Neuron (in vitro differentiated cells): ENCODE measurements around the gene DENND10.
"Not testable (repeated sequence)": the region's sequence is repeated elsewhere in the genome, so short reads cannot be mapped to it uniquely, and the experiment has no call there.

Experiments
- H2AFZ ChIP-seq: one replicate; pipeline ENCODE4 v1.6.1; 2013; ENCODE audit warnings: low read depth, mild to moderate bottlenecking, inconsistent platforms, low read length, moderate library complexity
- H3K27me3 ChIP-seq: one replicate; pipeline ENCODE4 v1.6.1; 2013; ENCODE audit warnings: low read length; ENCODE audit not compliant: insufficient read depth
- H3K36me3 ChIP-seq: one replicate; pipeline ENCODE4 v1.6.1; 2013; ENCODE audit warnings: low read length; ENCODE audit not compliant: insufficient read depth
- H3K4me1 ChIP-seq: one replicate; pipeline ENCODE4 v1.6.1; 2013; ENCODE audit warnings: low read length; ENCODE audit not compliant: insufficient read depth
- H3K4me3 ChIP-seq: 2 replicates; pipeline ENCODE4 v1.5.1; 2013; ENCODE audit warnings: mild to moderate bottlenecking, low read length, moderate library complexity
- H3K9me3 ChIP-seq: one replicate; pipeline ENCODE4 v1.6.1; 2013; ENCODE audit warnings: low read length

DENND10 gene

GRCh38 chr10:119105899-119106298 lies 2.0 kb downstream of the DENND10 start:
- H3K4me1 ChIP-seq, H3K4me3 ChIP-seq, H2AFZ ChIP-seq, H3K9me3 ChIP-seq, H3K27me3 ChIP-seq: not testable (repeated sequence)
- peaks cover 28% of the 10 kb centered on the region for H3K36me3 ChIP-seq

GRCh38 chr10:119107106-119107505 lies 3.2 kb downstream of the DENND10 start:
- not testable (repeated sequence) for H3K9me3 ChIP-seq, H2AFZ ChIP-seq, H3K4me3 ChIP-seq, H3K4me1 ChIP-seq, H3K27me3 ChIP-seq
- H3K36me3 ChIP-seq: peaks cover 34% of the 10 kb centered on the region

- not testable (repeated sequence) for H3K4me1 ChIP-seq, H3K27me3 ChIP-seq, H3K9me3 ChIP-seq, H3K4me3 ChIP-seq, H2AFZ ChIP-seq
- H3K36me3 ChIP-seq: peaks cover 40% of the 10 kb centered on the region
Measured at GRCh38 chr10:119107771-119108170, 3.9 kb downstream of the DENND10 start.

- Histone ChIP-seq H2AFZ (no peak overlapping the region), H3K36me3 (peaks cover 59% of the 10 kb centered on the region), H3K4me3 (no peak overlapping the region), H3K9me3 (no peaks in the 10 kb centered on the region), H3K4me1 (no peaks in the 10 kb centered on the region), H3K27me3 (no peaks in the 10 kb centered on the region)
Measured at GRCh38 chr10:119112056-119112455, 8.1 kb downstream of the DENND10 start.

GRCh38 chr10:119113751-119114732 lies 10.1 kb downstream of the DENND10 start:
- no peak overlapping the region for H3K4me3 ChIP-seq

GRCh38 chr10:119115926-119116325 lies 12.0 kb downstream of the DENND10 start:
- Histone ChIP-seq H2AFZ (no peak overlapping the region), H3K27me3 (no peaks in the 10 kb centered on the region), H3K4me1 (no peaks in the 10 kb centered on the region), H3K9me3 (no peaks in the 10 kb centered on the region), H3K4me3 (no peak overlapping the region), H3K36me3 (peaks cover 62% of the 10 kb centered on the region)

More at GRCh38 chr10:119113751-119114732, 10.1 kb downstream of the DENND10 start:
- Histone ChIP-seq H3K27me3 (no peaks in the 10 kb centered on the region), H3K9me3 (no peaks in the 10 kb centered on the region), H3K4me1 (no peaks in the 10 kb centered on the region), H2AFZ (no peak overlapping the region), H3K36me3 (peaks cover 64% of the 10 kb centered on the region)

GRCh38 chr10:119116326-119116951 lies 12.5 kb downstream of the DENND10 start:
- Histone ChIP-seq H3K36me3 (peaks cover 63% of the 10 kb centered on the region), H3K9me3 (no peaks in the 10 kb centered on the region), H2AFZ (no peak overlapping the region), H3K27me3 (no peaks in the 10 kb centered on the region), H3K4me1 (no peaks in the 10 kb centered on the region), H3K4me3 (no peak overlapping the region)

GRCh38 chr10:119118231-119118630 lies 14.3 kb downstream of the DENND10 start:
- peaks cover 70% of the 10 kb centered on the region for H3K36me3 ChIP-seq

GRCh38 chr10:119119400-119119799 lies 15.5 kb downstream of the DENND10 start:
- Histone ChIP-seq H3K9me3 (no peaks in the 10 kb centered on the region), H3K27me3 (no peaks in the 10 kb centered on the region), H3K36me3 (peaks cover 68% of the 10 kb centered on the region), H3K4me3 (no peak overlapping the region), H2AFZ (no peak overlapping the region), H3K4me1 (no peaks in the 10 kb centered on the region)

More at GRCh38 chr10:119118231-119118630, 14.3 kb downstream of the DENND10 start:
- no peaks in the 10 kb centered on the region for H3K9me3 ChIP-seq
- no peaks in the 10 kb centered on the region for H3K27me3 ChIP-seq
- no peak overlapping the region for H2AFZ ChIP-seq
- H3K4me3 ChIP-seq: no peak overlapping the region
- no peaks in the 10 kb centered on the region for H3K4me1 ChIP-seq

GRCh38 chr10:119120413-119120867 lies 16.5 kb downstream of the DENND10 start:
- Histone ChIP-seq H3K27me3 (no peaks in the 10 kb centered on the region), H3K4me1 (no peaks in the 10 kb centered on the region), H2AFZ (no peak overlapping the region), H3K9me3 (no peaks in the 10 kb centered on the region), H3K4me3 (no peak overlapping the region), H3K36me3 (peaks cover 71% of the 10 kb centered on the region)

GRCh38 chr10:119120875-119121274 lies 17.0 kb downstream of the DENND10 start:
- H2AFZ ChIP-seq: no peak overlapping the region
- no peak overlapping the region for H3K4me3 ChIP-seq
- H3K36me3 ChIP-seq: peaks cover 72% of the 10 kb centered on the region
- no peaks in the 10 kb centered on the region for H3K9me3 ChIP-seq
- no peaks in the 10 kb centered on the region for H3K27me3 ChIP-seq
- no peaks in the 10 kb centered on the region for H3K4me1 ChIP-seq

- Histone ChIP-seq H3K9me3 (no peaks in the 10 kb centered on the region), H2AFZ (no peak overlapping the region), H3K4me3 (no peak overlapping the region), H3K27me3 (no peaks in the 10 kb centered on the region), H3K36me3 (peaks cover 72% of the 10 kb centered on the region), H3K4me1 (no peaks in the 10 kb centered on the region)
Measured at GRCh38 chr10:119125942-119126341, 22.0 kb downstream of the DENND10 start.

- H3K9me3 ChIP-seq: no peaks in the 10 kb centered on the region
- H3K4me1 ChIP-seq: no peaks in the 10 kb centered on the region
- H2AFZ ChIP-seq: no peak overlapping the region
- H3K36me3 ChIP-seq: peaks cover 73% of the 10 kb centered on the region
- H3K4me3 ChIP-seq: no peak overlapping the region
- no peaks in the 10 kb centered on the region for H3K27me3 ChIP-seq
Measured at GRCh38 chr10:119129721-119130120, 25.8 kb downstream of the DENND10 start.
